Astrocyte (in vitro differentiated cells and primary cell): ENCODE measurements around the gene CALD1.

Experiments
- EZH2 ChIP-seq: IDR thresholded peaks from 2 replicates; pipeline ENCODE4 v1.6.1; 2012; ENCODE audit warnings: mild to moderate bottlenecking, low read length, inconsistent platforms; ENCODE audit not compliant: insufficient read depth
- TF ChIP-seq, protein P1 (sequence below): IDR thresholded peaks from 2 replicates; pipeline ENCODE4 v1.5.1; 2011; ENCODE audit warnings: low read depth, mild to moderate bottlenecking, inconsistent platforms, low read length, moderate library complexity; ENCODE audit not compliant: insufficient read depth

DNA sequence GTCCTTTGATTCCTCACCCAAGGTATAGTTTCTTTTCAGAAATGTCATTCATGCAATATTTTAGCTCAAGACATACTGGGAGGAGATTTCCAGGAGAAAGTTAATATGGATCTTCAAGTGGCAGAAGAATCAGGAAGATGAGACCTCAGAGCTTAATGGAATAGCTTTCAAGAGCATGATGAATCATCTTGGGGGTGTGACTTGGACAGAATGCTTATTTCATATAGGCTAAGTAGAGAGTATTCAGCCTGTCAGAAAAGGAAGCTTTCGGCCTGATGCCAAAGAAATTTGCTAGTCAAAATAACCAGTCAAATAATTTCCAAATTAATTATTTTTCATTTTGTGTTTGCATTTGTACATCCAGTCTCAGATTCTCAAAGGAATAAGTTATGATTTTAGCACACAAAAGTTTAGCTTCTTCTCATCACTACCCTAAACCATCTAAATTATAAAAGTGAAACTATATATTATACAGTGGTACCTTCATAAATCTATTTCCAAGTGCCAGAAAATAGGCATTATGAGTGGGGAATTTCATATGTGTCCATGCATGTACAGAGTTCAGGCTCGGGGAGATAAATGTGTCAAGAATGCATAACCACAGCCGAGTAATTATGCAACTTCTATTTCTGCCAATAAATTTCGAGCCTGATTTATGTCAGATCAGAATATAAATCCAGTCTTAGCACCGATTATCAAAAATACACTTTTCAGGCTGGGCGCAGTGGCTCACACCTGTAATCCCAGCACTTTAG is 27.3 kb upstream of the CALD1 start:
- TF ChIP-seq, protein P1, sequence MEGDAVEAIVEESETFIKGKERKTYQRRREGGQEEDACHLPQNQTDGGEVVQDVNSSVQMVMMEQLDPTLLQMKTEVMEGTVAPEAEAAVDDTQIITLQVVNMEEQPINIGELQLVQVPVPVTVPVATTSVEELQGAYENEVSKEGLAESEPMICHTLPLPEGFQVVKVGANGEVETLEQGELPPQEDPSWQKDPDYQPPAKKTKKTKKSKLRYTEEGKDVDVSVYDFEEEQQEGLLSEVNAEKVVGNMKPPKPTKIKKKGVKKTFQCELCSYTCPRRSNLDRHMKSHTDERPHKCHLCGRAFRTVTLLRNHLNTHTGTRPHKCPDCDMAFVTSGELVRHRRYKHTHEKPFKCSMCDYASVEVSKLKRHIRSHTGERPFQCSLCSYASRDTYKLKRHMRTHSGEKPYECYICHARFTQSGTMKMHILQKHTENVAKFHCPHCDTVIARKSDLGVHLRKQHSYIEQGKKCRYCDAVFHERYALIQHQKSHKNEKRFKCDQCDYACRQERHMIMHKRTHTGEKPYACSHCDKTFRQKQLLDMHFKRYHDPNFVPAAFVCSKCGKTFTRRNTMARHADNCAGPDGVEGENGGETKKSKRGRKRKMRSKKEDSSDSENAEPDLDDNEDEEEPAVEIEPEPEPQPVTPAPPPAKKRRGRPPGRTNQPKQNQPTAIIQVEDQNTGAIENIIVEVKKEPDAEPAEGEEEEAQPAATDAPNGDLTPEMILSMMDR: no peak
- no peak for TF ChIP-seq EZH2
